VCaP (cell line): ENCODE results near the gene HPS1.

ENCODE experiments used
- H3K27ac ChIP-seq: fragments of 450-650 bp; 2 replicates; pipeline ENCODE4 v1.5.1; 2017
- CTCF ChIP-seq: fragments of 450-650 bp; conservative IDR thresholded peaks from 2 replicates; pipeline ENCODE4 v1.5.1; 2017; ENCODE audit warnings: mild to moderate bottlenecking, moderate library complexity

The HPS1 gene

DNA sequence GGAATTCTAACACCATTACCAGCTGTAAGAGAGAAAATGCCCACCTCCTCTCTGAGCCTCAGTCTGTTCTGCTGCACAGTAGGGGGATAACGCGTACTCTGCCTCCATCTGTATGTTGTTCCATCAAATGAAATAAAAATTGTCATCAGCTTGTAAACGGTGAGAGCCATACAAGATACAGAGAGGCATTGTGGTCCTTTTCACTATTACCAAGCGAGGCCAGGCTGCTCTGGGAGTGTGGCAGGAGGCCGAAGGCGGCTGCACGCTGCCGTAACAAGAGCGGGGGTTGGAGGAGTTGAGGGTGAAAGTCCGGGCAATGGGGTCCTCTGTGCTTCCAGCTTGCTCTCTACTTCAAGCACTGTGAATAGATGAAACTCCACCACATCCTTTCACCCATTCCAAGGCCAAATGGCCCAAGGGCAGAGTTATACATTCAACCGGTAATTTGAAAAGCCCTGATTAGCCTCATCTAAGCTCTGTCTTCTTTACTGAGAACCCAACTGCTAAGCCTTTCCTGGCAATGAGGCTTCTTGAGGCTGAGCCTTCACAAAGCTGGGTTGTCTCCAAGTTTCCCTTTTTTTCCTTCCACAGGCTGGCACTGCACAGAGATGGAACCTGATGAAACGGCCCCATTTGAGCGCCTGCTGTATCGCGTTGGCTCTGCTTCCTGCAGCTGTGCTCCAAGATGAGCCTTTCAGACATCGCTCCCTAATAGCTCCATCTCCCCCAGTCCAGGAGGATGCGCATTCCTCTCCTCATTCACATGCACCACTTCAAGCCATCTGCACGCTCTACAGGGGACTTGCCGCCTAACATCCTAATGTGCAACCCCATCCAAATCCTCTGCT, 78.9 kb downstream of the HPS1 start:
- H3K27ac ChIP-seq = no peak overlapping the region
- no peak for TF ChIP-seq CTCF
